LoVo (cell line): ENCODE measurements around the gene BLZF1.
"Not testable (repeated sequence)": the region's sequence is repeated elsewhere in the genome, so short reads cannot be mapped to it uniquely, and the experiment has no call there.

Experiments used
- DNase-seq: peaks from one replicate; pipeline ENCODE4 v3.0.0-alpha.2; 2016; ENCODE audit warnings: low spot score

Gene BLZF1

DNA sequence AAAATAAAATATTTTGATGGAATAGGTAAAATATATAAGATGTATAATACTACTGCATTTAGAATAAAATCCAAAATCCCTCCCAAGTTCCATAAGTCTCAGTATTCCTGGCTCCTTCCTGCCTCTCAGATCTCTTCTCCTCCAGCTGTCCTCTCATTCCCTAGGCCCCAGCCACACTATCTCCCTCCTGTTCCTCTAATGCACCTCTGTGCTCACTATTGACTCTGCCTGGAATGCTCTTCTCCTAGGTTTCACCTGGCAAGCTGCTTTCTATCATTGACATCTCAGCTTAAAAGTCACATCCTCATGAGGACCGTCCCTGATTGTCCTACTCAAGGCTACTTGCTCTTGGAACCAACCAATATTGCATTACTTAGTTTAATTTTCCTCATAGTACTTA lies 7.6 kb upstream of the BLZF1 start:
- DNase-seq: no peak

DNA sequence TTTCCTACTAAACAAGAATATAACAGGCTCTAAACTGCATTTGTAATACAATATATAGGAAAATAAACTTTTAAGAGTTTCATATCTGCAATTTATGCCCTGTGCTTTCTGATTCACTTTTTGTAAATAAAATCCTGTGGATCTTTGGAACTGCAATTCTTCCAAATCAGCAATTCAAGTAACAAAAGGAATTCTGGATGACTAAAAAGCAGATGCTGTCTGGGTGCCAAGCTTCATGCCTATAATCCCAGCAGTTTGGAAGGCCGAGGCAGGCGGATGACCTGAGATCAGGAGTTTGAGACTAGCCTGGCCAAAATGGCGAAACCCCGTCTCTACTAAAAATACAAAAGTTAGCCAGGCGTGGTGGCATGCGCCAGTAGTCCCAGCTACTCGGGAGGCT lies 6.7 kb upstream of the BLZF1 start:
- no peak for DNase-seq

DNA sequence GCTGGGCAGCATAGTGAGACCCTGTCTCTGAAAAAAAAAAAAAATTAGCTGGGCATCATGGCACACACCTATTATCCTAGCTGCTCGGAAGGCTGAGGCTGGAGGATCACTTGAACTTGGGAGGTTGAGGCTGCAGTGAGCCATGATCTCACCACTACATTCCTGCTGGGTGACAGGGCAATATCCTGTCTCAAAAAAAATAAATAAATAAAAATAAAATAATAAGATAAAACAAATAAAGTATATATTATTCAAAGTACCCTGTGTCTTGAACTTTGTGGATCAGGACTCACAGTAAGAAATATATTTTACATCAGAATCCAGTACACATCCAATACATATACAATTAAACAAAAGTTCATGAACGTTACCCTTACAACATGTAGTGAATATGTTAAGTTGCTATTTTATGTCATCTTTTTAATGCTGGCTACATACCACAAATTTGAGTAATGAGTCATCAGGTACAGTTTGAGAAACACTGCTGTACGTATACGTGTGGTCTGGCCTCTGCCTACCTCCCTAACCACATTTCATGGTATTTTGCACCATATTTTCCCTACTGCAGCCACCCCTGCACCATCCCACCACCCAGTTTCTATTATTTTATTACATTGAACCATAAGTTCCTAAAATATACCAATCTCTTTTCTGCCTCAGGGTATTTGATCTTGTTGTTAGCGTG lies 4.8 kb upstream of the BLZF1 start:
- DNase-seq: no peak

DNA sequence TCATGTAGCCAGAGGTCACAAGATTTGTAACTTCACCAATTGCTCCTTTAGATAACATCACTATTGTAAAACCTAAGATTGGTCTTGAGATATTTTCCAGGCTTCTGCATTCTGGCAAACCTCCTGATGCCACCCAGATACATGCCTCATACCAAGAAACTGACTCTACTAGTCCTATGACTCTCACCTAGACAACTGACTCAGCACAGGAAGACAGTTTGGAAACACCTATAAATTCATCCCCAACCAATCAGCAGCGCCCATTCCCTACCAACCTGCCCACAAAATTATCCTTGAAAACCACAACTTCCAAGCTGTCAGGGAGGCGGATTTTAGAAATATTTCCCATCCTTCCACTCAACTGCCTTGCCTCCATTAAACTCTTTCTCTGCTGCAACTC lies 3.0 kb upstream of the BLZF1 start:
- DNase-seq: no peak

DNA sequence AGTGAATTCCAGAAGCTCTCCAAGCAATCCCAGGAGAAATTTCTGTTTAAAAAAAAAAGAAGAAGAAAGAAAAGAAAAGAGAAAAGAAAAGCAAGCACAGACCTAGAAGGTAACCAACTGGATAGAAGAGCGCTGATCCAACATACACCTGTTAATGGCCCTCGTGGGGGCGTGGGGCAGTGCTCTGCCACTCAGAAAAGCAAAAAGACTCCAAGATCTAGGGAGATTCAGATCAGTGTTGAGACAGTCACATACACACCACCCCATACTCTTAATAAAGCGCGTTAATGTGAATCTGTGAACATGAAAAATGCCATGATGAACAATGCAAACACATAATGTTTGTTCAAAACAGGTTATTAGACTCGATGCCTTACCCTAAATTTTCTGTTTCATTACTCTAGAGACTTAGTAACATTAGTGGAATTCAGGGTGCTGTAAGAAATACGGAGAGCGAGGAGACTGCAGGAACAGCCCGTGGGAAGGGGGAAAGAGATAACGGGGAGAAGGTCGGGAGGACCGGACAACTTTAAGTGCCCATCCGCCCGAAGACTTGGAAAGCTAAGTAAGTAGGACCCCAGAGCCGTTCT lies 804 bp upstream of the BLZF1 start:
- DNase-seq: no peak

DNA sequence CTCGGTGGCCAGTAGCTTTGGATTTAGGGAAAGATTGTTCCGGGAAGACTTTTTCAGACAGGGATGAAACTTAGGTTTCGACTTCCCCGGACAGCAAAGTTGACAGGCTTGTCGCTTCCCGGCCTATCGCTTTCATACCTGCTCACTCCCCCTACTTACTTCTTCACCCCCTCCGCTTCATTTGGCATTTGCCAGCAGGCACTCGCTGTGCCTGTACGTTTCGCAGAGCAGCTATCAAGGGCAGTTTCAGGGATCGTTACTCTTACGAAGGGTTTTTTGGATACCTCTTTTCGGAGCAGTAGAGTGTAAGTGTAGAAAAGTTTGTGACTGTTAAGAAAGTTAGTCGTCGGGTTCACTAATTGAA lies 393 bp downstream of the BLZF1 start:
- DNase-seq: peak; percentile 22

DNA sequence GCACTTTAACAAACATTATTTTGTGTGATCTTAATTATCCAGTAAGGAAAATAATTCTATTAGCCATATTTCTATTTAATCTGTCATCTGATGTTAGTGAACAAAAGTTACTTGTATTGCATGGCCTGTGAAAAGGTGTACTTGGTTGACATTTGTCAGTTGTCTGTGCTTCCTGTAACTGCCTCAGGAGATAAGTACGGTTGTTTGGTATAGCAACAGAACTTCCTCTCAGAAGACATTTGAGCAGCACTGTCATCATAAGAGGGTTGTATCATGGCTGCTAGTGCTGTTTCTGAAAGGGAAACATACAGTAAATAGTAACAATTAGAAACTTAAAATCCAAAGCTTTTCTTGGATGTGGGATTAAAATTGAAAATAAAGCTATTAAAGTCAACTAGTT lies 3.4 kb downstream of the BLZF1 start:
- DNase-seq: no peak

DNA sequence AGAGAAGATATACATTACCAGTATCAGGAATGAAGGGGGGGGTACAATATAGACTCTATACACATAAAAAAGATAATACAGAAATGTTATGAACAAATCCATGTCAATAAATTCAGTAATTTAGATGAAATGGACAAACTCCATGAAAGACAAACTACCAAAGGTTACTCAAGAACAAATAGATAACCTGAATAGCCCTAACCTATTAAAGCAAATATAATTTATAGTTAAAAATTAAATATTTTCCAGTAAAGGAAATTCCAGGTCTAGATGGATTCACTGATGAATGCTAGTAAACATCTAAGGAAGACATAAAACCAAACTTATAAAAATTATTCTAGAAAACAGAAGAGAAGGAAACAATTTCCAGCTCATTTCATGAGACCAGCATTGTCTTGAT lies 13.2 kb downstream of the BLZF1 start:
- no peak for DNase-seq

DNA sequence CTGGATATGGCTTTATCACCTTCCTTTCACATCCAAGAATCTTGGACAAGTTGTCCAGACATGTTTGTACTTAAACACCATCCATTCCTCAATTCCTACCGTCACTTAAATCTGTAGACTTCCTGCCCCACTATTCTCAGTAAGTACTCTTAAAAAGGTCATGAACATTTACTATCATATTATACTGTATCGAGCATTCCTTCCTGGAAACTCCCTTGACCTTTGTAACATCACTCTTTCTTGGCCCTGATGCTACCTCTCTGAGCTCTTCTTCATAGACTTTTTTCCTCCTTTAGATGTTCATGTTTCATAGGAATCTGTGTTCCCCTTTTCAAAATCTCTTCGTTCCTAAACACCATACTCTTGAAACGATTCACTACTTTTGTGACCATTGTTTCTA lies 15.5 kb downstream of the BLZF1 start:
- no peak for DNase-seq

DNA sequence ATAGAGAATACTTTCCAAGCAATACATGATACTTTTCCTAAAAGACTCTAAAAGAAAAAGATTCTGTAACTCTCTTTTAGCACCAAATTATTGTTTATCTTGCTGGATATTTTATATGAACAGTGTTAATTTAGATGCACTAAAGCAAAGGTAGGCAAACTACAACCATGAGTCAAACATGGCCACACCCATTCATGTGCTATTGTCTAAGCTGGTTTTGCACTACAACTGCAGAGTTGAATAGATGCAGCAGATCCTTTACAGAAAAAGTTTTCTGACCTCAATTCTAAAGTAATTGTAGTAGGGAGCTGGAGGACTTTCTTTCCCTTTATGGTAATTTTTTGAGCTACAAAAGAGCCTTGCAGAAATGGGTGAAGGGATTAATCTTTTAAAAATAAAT lies 19.4 kb downstream of the BLZF1 start:
- DNase-seq: no peak

DNA sequence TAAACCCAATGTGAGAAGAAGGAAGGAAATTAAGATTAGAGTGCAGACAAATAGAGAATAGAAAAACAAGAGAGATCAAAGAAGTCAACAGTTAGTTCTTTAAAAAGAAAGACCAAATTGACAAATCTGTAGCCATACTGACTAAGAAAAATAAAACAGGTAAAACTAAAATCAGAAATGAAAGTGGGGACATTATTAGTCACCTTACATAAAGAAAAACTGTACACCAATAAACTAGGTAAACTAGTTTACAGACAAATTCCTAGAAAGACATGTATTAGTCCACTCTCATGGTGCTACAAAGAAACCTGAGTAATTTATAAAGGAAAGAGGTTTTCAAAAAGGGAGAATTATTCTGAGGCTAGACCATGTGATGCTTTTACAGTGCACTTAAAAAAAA lies 22.3 kb downstream of the BLZF1 start:
- DNase-seq: no peak

DNA sequence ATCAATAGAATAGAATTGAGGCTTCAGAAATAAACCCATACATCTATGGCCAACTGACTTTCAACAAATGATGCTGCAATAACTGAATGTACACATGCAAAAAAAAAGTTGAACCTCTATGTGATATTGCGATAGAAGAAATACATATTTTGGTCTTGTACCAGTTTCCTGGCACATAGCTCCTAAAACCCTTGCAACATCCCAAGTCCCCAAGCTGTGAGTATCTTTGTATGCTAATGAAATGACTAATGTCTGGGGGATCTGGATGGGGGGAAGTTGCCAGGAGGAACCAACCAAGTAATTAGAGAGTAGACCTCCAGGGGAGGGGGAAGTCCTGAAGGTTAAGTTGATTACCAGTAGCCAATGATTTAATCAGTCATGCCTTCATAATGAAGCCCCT lies 24.4 kb downstream of the BLZF1 start:
- DNase-seq: no peak

DNA sequence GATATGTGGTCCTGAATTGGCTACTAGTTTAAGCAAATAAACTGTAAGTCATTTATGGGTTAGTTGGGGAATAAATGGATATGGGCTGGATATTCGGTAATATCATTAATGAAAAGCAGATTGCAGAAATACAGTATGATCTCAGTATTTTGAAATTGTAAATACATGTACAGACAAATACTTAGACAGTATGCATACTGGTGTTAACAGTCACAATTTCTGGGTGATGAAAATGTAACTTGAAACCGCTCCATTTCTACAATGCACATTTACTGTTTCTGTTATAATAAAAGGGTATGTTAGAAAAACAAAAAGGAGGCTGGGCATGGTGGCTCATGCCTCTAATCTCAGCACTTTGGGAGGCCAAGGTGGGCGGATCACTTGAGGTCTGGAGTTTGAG lies 28.0 kb downstream of the BLZF1 start:
- no peak for DNase-seq

DNA sequence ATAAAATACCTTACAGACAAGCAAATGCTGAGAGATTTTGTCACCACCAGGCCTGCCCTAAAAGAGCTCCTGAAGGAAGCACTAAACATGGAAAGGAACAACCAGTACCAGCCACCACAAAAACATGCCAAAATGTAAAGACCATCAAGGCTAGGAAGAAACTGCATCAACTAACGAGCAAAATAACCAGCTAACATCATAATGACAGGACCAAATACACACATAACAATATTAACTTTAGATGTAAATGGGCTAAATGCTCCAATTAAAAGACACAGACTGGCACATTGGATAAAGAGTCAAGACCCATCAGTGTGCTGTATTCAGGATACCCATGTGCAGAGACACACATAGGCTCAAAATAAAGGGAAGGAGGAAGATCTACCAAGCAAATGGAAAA lies 34.6 kb downstream of the BLZF1 start:
- DNase-seq: not testable (repeated sequence)

DNA sequence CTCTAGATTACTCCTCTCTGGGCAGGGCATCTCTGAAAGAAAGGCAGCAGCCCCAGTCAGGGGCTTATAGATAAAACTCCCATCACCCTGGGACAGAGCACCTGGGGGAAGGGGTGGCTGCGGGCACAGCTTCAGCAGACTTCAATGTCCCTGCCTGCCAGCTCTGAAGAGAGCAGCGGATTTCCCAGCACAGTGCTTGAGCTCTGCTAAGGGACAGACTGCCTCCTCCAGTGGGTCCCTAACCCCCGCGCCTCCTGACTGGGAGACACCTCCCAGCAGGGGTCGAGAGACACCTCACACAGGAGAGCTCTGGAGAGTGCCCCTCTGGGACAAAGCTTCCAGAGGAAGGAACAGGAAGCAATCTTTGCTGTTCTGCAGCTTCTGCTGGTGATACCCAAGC lies 40.3 kb downstream of the BLZF1 start:
- DNase-seq: not testable (repeated sequence)

DNA sequence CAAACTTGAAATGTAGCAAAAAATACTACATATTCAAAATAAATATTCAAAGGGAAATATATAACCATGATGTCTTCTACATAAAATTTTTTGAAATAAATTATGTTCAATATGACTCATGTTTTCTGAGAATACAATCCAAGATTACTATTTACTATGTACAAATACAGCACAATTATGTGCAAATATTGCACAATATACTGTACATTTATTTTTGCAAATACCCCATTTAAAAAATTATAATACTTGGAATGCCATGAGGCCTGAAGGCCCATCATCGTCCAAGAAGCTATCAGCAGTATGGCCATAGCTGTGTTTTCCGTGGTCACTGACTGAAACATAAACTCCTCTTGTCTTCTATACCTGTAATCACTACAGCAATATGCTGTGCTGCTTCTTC lies 47.0 kb downstream of the BLZF1 start:
- DNase-seq: no peak

DNA sequence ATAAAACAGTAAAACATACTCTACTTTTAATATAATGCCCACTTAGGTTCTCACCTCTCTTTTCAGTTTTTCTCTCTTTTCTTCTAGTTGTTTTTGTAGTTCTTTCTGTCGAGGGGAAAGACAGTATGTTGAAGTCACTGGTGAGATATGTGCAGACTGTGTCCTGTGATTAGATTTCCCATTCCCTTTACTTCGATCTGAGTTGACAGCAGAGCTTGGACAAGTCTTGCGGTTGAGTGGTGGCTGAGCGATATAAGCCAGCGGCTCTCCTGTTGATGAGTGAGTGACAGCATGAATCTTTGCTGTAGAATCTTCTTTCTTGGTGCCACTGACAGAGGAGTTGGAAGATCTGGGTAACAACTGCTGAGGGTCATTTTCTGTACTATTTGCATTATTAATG lies 53.3 kb downstream of the BLZF1 start:
- no peak for DNase-seq

DNA sequence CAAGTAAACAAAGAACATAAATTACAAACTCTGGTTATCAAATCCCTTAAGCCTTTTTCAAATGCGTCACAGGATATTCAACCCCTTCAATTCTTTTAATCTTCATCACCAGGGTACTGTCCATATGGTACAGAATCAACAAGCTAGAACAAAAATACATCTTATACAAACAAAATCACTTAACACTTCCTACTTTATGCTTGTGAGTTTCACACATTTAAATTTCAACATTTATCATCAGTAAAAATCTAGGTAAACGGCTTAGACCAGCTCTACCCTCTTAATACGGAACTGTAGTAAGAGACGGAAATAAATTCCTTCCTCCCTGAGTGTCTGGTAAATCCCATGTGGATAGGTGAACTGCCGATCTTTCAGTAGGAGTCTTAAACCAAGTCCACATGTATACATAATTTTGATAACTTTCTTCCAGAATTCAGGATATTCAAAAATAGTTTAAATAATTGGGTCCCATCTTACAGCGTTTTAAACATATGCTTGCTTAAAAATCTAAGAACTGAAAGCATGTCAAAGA lies 58.2 kb downstream of the BLZF1 start:
- no peak for DNase-seq

DNA sequence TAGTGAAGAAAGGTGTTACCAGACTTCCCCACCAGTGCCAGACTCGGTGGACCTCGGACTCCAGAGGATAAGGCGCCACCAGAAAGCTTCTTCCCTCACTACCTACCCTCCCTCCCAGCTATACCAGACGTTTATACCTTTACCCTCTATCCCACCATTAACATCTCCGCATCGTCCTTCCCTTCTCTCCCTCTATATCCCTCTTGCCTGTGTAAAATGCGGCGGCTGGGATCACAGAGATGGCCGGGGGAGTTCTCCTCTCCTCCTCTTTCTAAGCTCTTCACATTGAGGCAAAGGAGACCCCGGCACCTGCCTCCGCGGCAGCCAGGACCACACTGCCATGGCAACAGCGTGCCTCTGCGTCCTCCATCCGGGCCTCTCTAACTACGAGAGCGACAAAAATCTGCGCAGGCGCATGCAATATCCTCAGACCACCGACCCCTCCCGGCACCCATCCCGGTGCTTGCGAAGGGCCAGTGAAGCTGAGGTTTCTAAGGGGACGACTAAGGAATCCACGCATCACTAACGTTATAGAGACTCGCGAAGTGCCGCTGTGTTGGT lies 59.2 kb downstream of the BLZF1 start, which contains the start of gene CCDC181:
CCDC181 (minus strand) TSS at position 394 of the 561 bp plus-strand sequence. CDS start 2,547 bp downstream, outside the sequence.
- no peak for DNase-seq
